Stimulated activated CD4-positive, alpha-beta T cell treated with anti-CD3 and anti-CD28 coated beads, Interleukin-1b, Interleukin-23, amount 100 ng/mL, for 4 hours (primary cell): ENCODE data around the gene STAM.

Experiments used
- DNase-seq, 2 donors: peaks; one replicate each; pipeline ENCODE4 v3.0.0-alpha.2; 2020; ENCODE audit warnings: low read depth in 2 of 2

Gene STAM

GRCh38 chr10:17647326-17647725 lies 3.4 kb downstream of the STAM start:
- DNase-seq, result no peak

GRCh38 chr10:17648243-17649035 lies 4.5 kb downstream of the STAM start:
- no peak for DNase-seq

GRCh38 chr10:17649052-17649451 lies 5.1 kb downstream of the STAM start:
- DNase-seq, result no peak

GRCh38 chr10:17649836-17650235 lies 5.9 kb downstream of the STAM start:
- no peak for DNase-seq

- no peak for DNase-seq
Measured at GRCh38 chr10:17650416-17650815, 6.5 kb downstream of the STAM start.

GRCh38 chr10:17651896-17652295 lies 7.9 kb downstream of the STAM start:
- DNase-seq, result no peak

GRCh38 chr10:17652585-17652984 lies 8.6 kb downstream of the STAM start:
- DNase-seq, result no peak

- no peak for DNase-seq
Measured at GRCh38 chr10:17655009-17655408, 11.1 kb downstream of the STAM start.

GRCh38 chr10:17655567-17656146 lies 11.7 kb downstream of the STAM start:
- DNase-seq, result no peak

GRCh38 chr10:17657103-17657500 lies 13.2 kb downstream of the STAM start:
- no peak for DNase-seq

- no peak for DNase-seq
Measured at GRCh38 chr10:17659365-17659764, 15.4 kb downstream of the STAM start.

GRCh38 chr10:17660921-17661320 lies 17.0 kb downstream of the STAM start:
- no peak for DNase-seq

- no peak for DNase-seq
Measured at GRCh38 chr10:17661510-17661909, 17.6 kb downstream of the STAM start.

- DNase-seq, result no peak
Measured at GRCh38 chr10:17662193-17663138, 18.5 kb downstream of the STAM start.

GRCh38 chr10:17663450-17663849 lies 19.5 kb downstream of the STAM start:
- DNase-seq, result no peak

GRCh38 chr10:17665747-17666146 lies 21.8 kb downstream of the STAM start:
- no peak for DNase-seq

GRCh38 chr10:17668435-17669184 lies 24.7 kb downstream of the STAM start:
- DNase-seq, result no peak

- peak in 1 of 2 donors; percentile 15 for DNase-seq
Measured at GRCh38 chr10:17669185-17669872, 25.4 kb downstream of the STAM start.

- DNase-seq, result no peak
Measured at GRCh38 chr10:17671307-17671706, 27.4 kb downstream of the STAM start.

- DNase-seq, result no peak
Measured at GRCh38 chr10:17673471-17674061, 29.6 kb downstream of the STAM start.

GRCh38 chr10:17674566-17674965 lies 30.6 kb downstream of the STAM start:
- no peak for DNase-seq
